Immature natural killer cell (primary cell): ENCODE results near the gene MZF1. TPM values are rescaled to one million over a fixed set of nuclear protein-coding genes. Genes with fewer than 3 reads are reported as not detected.
A peak's percentile ranks its signal among the peaks of the same experiment; 100 is the strongest.

Experiments
- DNase-seq, 3 donors: peaks; one replicate each; pipeline ENCODE4 v3.0.0; 2022; ENCODE audit warnings: mixed read lengths in 1 of 3
- H3K27ac Mint-ChIP-seq, 6 donors: one replicate each; pipeline ENCODE4 v1.8.0; 2020; ENCODE audit warnings: mixed read lengths in 6 of 6, mild to moderate bottlenecking in 5 of 6, inconsistent platforms in 4 of 6, moderate library complexity in 3 of 6
- H3K27me3 Mint-ChIP-seq, 3 donors: one replicate each; pipeline ENCODE4 v1.8.0; 2020 to 2021; ENCODE audit warnings: low read depth in 3 of 3, mild to moderate bottlenecking in 3 of 3, mixed read lengths in 3 of 3, moderate library complexity in 3 of 3, inconsistent platforms in 1 of 3
- H3K36me3 Mint-ChIP-seq, 3 donors: one replicate each; pipeline ENCODE4 v1.8.0; 2020; ENCODE audit warnings: mixed read lengths in 3 of 3, inconsistent platforms in 2 of 3, mild to moderate bottlenecking in 2 of 3
- H3K4me1 Mint-ChIP-seq, 2 donors: one replicate each; pipeline ENCODE4 v1.8.0; 2020; ENCODE audit warnings: inconsistent platforms in 2 of 2, mild to moderate bottlenecking in 2 of 2, mixed read lengths in 2 of 2, moderate library complexity in 1 of 2
- H3K4me3 Mint-ChIP-seq, 5 donors: one replicate each; pipeline ENCODE4 v1.8.0; 2020; ENCODE audit warnings: mild to moderate bottlenecking in 5 of 5, mixed read lengths in 5 of 5, inconsistent platforms in 3 of 5, moderate library complexity in 3 of 5
- H3K9me3 Mint-ChIP-seq, 6 donors: one replicate each; pipeline ENCODE4 v1.8.0; 2020; ENCODE audit warnings: mild to moderate bottlenecking in 6 of 6, mixed read lengths in 6 of 6, inconsistent platforms in 4 of 6, moderate library complexity in 3 of 6
- polyA plus RNA-seq, 3 donors: library from polyadenylated mRNA; unstranded; fragments of 300-500 nt; fragmentation: Illumina TruSeq; gene quantifications; one replicate each; pipeline ENCODE4 v1.2.3, GENCODE V29; 2021

Gene MZF1
- polyA plus RNA-seq, 3 donors from 2014 or later: 3.2 to 10.4 (median 7.1) TPM

DNA sequence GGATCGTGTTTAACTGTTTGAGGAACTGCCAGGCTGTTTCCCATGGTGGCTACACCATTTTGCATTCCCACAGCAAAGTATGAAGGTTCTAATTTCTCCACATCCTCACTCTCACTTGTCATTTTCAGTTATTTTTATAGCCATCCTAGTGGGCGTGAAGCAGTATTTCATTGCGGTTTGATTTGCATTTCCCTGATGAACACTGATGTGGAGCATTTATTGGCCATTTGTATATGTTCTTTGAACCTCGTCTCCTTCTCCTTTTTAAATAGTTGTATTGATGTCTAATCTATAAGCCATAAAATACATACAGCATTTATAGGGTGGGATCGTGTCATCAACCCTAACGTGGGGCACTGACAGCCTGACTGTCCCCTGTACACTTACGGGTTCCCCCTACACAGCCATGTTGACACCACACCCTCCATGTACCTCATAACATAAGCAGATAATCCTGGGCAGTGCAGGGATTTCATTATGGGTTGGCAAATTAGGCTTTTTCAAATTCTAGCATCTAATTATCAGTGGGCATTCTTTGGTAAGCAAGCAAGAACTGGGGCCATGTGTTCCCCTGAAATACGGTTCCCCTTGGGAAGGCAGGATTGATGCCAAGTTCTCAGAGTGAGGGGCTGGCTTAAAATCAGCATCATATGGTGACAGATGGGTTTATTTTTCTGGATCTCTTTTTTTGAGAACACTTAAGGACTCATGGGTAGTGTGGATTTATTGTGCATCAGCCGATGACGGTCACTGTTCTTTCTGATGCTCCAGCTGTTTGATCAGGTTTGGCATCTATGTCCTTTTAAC, 41.9 kb downstream of the MZF1 start:
- no peaks in the 10 kb centered on the region for H3K9me3 Mint-ChIP-seq
- no peak for DNase-seq
- no peaks in the 10 kb centered on the region for H3K4me1 Mint-ChIP-seq
- H3K4me3 Mint-ChIP-seq: no peak overlapping the region
- H3K27me3 Mint-ChIP-seq: peaks cover 0 to 4% (median 2%) of the 10 kb centered on the region in 3 donors
- H3K27ac Mint-ChIP-seq: no peak overlapping the region
- H3K36me3 Mint-ChIP-seq: peaks cover 0 to 5% (median 0%) of the 10 kb centered on the region in 3 donors

GRCh38 chr19:58529405-58529804, 43.7 kb downstream of the MZF1 start:
- H3K9me3 Mint-ChIP-seq: no peaks in the 10 kb centered on the region
- H3K4me3 Mint-ChIP-seq: no peak overlapping the region
- H3K27me3 Mint-ChIP-seq: peaks cover 0 to 4% (median 0%) of the 10 kb centered on the region in 3 donors
- no peaks in the 10 kb centered on the region for H3K4me1 Mint-ChIP-seq
- H3K27ac Mint-ChIP-seq: no peak overlapping the region
- DNase-seq: no peak
- peaks cover 0 to 5% (median 0%) of the 10 kb centered on the region in 3 donors for H3K36me3 Mint-ChIP-seq

DNA sequence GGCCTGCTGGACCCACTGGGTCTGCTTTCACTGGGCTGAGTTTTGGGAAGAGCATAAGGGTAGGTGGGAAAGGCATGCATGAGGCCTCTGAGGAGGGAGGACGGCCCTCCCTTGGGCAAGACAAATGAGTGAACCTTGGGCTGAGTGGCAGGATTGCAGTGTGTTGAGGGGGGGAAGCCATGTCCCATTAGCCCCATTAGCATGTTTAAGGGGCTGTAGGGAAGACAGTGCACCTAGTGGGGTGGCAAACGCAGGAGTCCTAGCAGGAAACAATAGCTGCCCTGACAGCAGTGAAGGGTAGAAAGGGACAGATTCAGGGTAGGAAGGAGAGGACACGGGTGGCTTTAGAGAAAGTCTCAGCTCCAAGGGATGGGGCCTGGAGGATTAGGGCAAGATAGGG, 50.4 kb downstream of the MZF1 start:
- H3K36me3 Mint-ChIP-seq: peaks cover 0 to 4% (median 0%) of the 10 kb centered on the region in 3 donors
- H3K4me3 Mint-ChIP-seq: no peak overlapping the region
- peaks cover 27 to 29% of the 10 kb centered on the region in 2 donors for H3K4me1 Mint-ChIP-seq
- no peak for DNase-seq
- H3K27ac Mint-ChIP-seq: peak overlapping the region in 2 of 6 donors; percentile 37 to 78
- H3K27me3 Mint-ChIP-seq: peaks cover 10 to 12% (median 11%) of the 10 kb centered on the region in 3 donors
- no peaks in the 10 kb centered on the region for H3K9me3 Mint-ChIP-seq

GRCh38 chr19:58521651-58522050, 51.5 kb downstream of the MZF1 start:
- Mint-ChIP-seq H3K4me3 (peak overlapping the region in 3 of 5 donors; percentile 31 to 60 (median 49)), H3K9me3 (no peaks in the 10 kb centered on the region), H3K4me1 (peaks cover 29 to 30% of the 10 kb centered on the region in 2 donors), H3K36me3 (peaks cover 0 to 4% (median 0%) of the 10 kb centered on the region in 3 donors), H3K27me3 (peaks cover 10 to 12% (median 11%) of the 10 kb centered on the region in 3 donors), H3K27ac (peak overlapping the region in 2 of 6 donors; percentile 76 to 78)
- no peak for DNase-seq

- Mint-ChIP-seq H3K27ac (peak overlapping the region; percentile 96 to 99 (median 97)), H3K27me3 (peaks cover 12% of the 10 kb centered on the region in 3 donors), H3K36me3 (peaks cover 0 to 5% (median 4%) of the 10 kb centered on the region in 3 donors), H3K4me3 (peak overlapping the region; percentile 91 to 96 (median 91)), H3K4me1 (peaks cover 29 to 37% of the 10 kb centered on the region in 2 donors), H3K9me3 (no peaks in the 10 kb centered on the region)
- no peak for DNase-seq
These were observed 52.9 kb downstream of the MZF1 start for GRCh38 chr19:58520257-58520599.

DNA sequence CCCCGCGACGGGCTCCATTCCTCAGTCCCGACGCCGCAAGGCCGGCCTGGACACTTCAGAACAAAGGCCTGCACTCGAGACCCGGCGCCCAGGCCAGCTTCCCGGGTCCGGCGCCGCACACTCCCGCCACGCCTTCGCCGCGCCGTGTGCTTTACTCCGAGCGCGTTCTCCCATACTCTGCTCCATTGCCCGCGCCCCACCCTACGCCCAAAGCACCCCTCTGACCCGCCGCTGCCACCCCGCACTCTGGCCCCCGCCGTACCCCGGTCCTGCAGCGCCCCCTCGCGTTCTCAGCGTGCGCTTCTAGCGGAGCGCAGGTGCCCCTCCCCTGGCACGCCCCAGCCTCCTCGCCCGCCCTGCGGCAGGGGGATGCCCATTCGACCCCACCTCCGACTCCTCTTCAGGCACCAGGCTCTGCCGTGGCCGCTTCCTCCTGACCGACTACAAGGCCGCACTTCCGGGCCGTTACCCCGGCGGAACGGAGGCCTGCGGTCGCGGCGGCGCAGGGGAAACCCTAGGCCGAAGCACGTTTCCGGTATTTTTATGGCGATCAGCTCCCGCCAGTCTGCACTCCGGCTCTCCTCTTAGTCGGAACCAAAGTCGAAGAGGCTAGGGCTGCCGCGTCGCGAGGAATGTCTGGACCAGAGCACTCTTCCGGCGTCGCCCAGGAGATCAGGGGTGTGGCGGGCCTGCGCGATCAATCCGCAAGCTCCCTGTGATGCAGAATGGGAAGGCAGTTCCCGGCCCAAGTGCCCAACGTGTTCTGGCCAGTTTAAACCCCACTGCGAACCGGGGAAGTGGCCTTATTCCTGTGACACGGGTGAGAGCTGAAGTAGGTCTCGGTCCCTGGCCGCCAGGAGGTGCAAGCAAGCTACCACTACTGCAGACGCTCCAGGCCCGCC, 53.5 kb downstream of the MZF1 start, which contains the start of gene ZBTB45:
Gene ZBTB45 (minus strand): TSS at position 456 of the 902 bp plus-strand sequence. CDS start 2,137 bp downstream, outside the sequence.
- H3K4me1 Mint-ChIP-seq: peaks cover 29 to 37% of the 10 kb centered on the region in 2 donors
- peak within 1 kb of the TSS; percentile 91 to 96 (median 91) for H3K4me3 Mint-ChIP-seq
- H3K27ac Mint-ChIP-seq: peak within 1 kb of the TSS; percentile 96 to 99 (median 97)
- peaks cover 12 to 13% (median 12%) of the 10 kb centered on the region in 3 donors for H3K27me3 Mint-ChIP-seq
- DNase-seq: peak; percentile 91 to 93 (median 93)
- peaks cover 0 to 5% (median 4%) of the 10 kb centered on the region in 3 donors for H3K36me3 Mint-ChIP-seq
- H3K9me3 Mint-ChIP-seq: no peaks in the 10 kb centered on the region

DNA sequence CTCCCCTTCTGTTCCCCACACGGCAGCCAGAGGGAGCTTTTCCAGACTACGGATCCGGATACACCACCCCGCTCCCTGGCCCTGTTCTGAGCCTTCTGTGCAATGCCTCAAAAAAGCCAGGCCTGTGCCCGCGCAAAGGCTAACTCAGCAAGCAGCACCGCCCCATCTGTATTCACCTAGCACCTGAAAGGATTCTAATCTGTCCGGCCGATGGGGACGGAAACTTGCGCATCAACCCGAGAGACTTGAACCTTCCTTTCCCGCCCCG, 54.1 kb downstream of the MZF1 start:
- Mint-ChIP-seq H3K4me1 (peaks cover 32 to 42% of the 10 kb centered on the region in 2 donors), H3K27ac (peak overlapping the region; percentile 96 to 99 (median 97)), H3K27me3 (peaks cover 12 to 15% (median 13%) of the 10 kb centered on the region in 3 donors), H3K9me3 (no peaks in the 10 kb centered on the region), H3K36me3 (peaks cover 0 to 5% (median 4%) of the 10 kb centered on the region in 3 donors), H3K4me3 (peak overlapping the region; percentile 91 to 96 (median 91))
- DNase-seq: peak in 1 of 3 donors; percentile 38

- peaks cover 0 to 5% (median 4%) of the 10 kb centered on the region in 3 donors for H3K36me3 Mint-ChIP-seq
- no peak for DNase-seq
- H3K27me3 Mint-ChIP-seq: peaks cover 12 to 17% (median 13%) of the 10 kb centered on the region in 3 donors
- H3K4me3 Mint-ChIP-seq: peak overlapping the region; percentile 91 to 96 (median 91)
- H3K27ac Mint-ChIP-seq: peak overlapping the region; percentile 96 to 99 (median 97)
- no peaks in the 10 kb centered on the region for H3K9me3 Mint-ChIP-seq
- peaks cover 34 to 45% of the 10 kb centered on the region in 2 donors for H3K4me1 Mint-ChIP-seq
These were observed 54.7 kb downstream of the MZF1 start for GRCh38 chr19:58518256-58519086.

GRCh38 chr19:58516964-58517833, 55.9 kb downstream of the MZF1 start:
- Mint-ChIP-seq H3K27ac (peak overlapping the region in 1 of 6 donors; percentile 74), H3K36me3 (peaks cover 0 to 5% (median 4%) of the 10 kb centered on the region in 3 donors), H3K4me1 (peaks cover 34 to 45% of the 10 kb centered on the region in 2 donors), H3K9me3 (no peaks in the 10 kb centered on the region), H3K4me3 (peak overlapping the region in 1 of 5 donors; percentile 27), H3K27me3 (peaks cover 12 to 19% (median 13%) of the 10 kb centered on the region in 3 donors)
- no peak for DNase-seq

- peaks cover 34 to 45% of the 10 kb centered on the region in 2 donors for H3K4me1 Mint-ChIP-seq
- no peak overlapping the region for H3K4me3 Mint-ChIP-seq
- DNase-seq: no peak
- H3K27ac Mint-ChIP-seq: no peak overlapping the region
- no peaks in the 10 kb centered on the region for H3K9me3 Mint-ChIP-seq
- H3K36me3 Mint-ChIP-seq: peaks cover 0 to 5% (median 4%) of the 10 kb centered on the region in 3 donors
- peaks cover 12 to 19% (median 13%) of the 10 kb centered on the region in 3 donors for H3K27me3 Mint-ChIP-seq
These were observed 56.8 kb downstream of the MZF1 start for GRCh38 chr19:58516246-58516836.

- Mint-ChIP-seq H3K27me3 (peaks cover 10 to 19% (median 13%) of the 10 kb centered on the region in 3 donors), H3K27ac (peak overlapping the region in 4 of 6 donors; percentile 18 to 49 (median 41)), H3K4me1 (peaks cover 30 to 42% of the 10 kb centered on the region in 2 donors)
These were observed 57.9 kb downstream of the MZF1 start for GRCh38 chr19:58515259-58515658.

More at GRCh38 chr19:58515259-58515658, 57.9 kb downstream of the MZF1 start:
- Mint-ChIP-seq H3K4me3 (peak overlapping the region in 4 of 5 donors; percentile 16 to 57 (median 35)), H3K9me3 (no peaks in the 10 kb centered on the region), H3K36me3 (peaks cover 0 to 5% (median 4%) of the 10 kb centered on the region in 3 donors)
- no peak for DNase-seq
